H9 (cell line): Measurements from ENCODE around the gene ASTL. TPM values are rescaled to one million over a fixed set of nuclear protein-coding genes. Genes with fewer than 3 reads are reported as not detected.

ENCODE experiments used
- DNase-seq: peaks from one replicate; pipeline ENCODE4 v3.0.0-alpha.2; 2017
- H2AFZ ChIP-seq: one replicate; pipeline ENCODE4 v1.6.1; 2013; ENCODE audit warnings: mild to moderate bottlenecking, low read length, control low read depth, moderate library complexity
- H2AK5ac ChIP-seq: 2 replicates; pipeline ENCODE4 v1.6.1; 2013; ENCODE audit warnings: low read length, control low read depth, mixed read lengths; ENCODE audit not compliant: insufficient read length
- H2BK120ac ChIP-seq: one replicate; pipeline ENCODE4 v1.6.1; 2013; ENCODE audit warnings: low read depth, mild to moderate bottlenecking, low read length, control low read depth, inconsistent platforms; ENCODE audit not compliant: poor library complexity, severe bottlenecking
- H2BK12ac ChIP-seq: 2 replicates; pipeline ENCODE4 v1.6.1; 2013; ENCODE audit warnings: low read length, control low read depth, mixed read lengths, low read depth; ENCODE audit not compliant: insufficient read length
- H2BK15ac ChIP-seq: 2 replicates; pipeline ENCODE4 v1.6.1; 2013; ENCODE audit warnings: low read depth, low read length, control low read depth
- H2BK20ac ChIP-seq: one replicate; pipeline ENCODE4 v1.6.1; 2013; ENCODE audit warnings: low read depth, mild to moderate bottlenecking, low read length, control low read depth, inconsistent platforms; ENCODE audit not compliant: poor library complexity, severe bottlenecking
- H2BK5ac ChIP-seq: 2 replicates; pipeline ENCODE4 v1.6.1; 2013; ENCODE audit warnings: low read length, control low read depth, mixed read lengths; ENCODE audit not compliant: insufficient read length
- H3K14ac ChIP-seq: 2 replicates; pipeline ENCODE4 v1.6.1; 2013; ENCODE audit warnings: low read length, control low read depth; ENCODE audit not compliant: insufficient read depth
- H3K18ac ChIP-seq: 2 replicates; pipeline ENCODE4 v1.6.1; 2013; ENCODE audit warnings: low read depth, mild to moderate bottlenecking, mixed read lengths, low read length, control low read depth; ENCODE audit not compliant: insufficient read length
- H3K23ac ChIP-seq: 2 replicates; pipeline ENCODE4 v1.6.1; 2013; ENCODE audit warnings: low read length, control low read depth, mixed read lengths, low read depth; ENCODE audit not compliant: insufficient read length
- H3K23me2 ChIP-seq: 2 replicates; pipeline ENCODE4 v1.6.1; 2013; ENCODE audit warnings: low read depth, mild to moderate bottlenecking, mixed read lengths, low read length, control low read depth; ENCODE audit not compliant: insufficient read length, poor library complexity, severe bottlenecking
- H3K27ac ChIP-seq: 2 replicates; pipeline ENCODE4 v1.5.1; 2013; ENCODE audit warnings: low read length, control low read depth, mixed read lengths, low read depth; ENCODE audit not compliant: insufficient read length
- H3K27me3 ChIP-seq: 2 replicates; pipeline ENCODE4 v1.6.1; 2013; ENCODE audit warnings: low read length, control low read depth, inconsistent platforms; ENCODE audit not compliant: insufficient read depth
- H3K4ac ChIP-seq: 2 replicates; pipeline ENCODE4 v1.6.1; 2013; ENCODE audit warnings: low read depth, mild to moderate bottlenecking, control low read depth, inconsistent platforms, low read length, moderate library complexity
- H3K4me1 ChIP-seq: 2 replicates; pipeline ENCODE4 v1.6.1; 2013; ENCODE audit warnings: low read length, control low read depth, inconsistent platforms; ENCODE audit not compliant: insufficient read depth
- H3K4me2 ChIP-seq: 2 replicates; pipeline ENCODE4 v1.6.1; 2013; ENCODE audit warnings: low read length, control low read depth, mixed read lengths; ENCODE audit not compliant: insufficient read length, insufficient read depth
- H3K56ac ChIP-seq: 2 replicates; pipeline ENCODE4 v1.6.1; 2013; ENCODE audit warnings: low read depth, mild to moderate bottlenecking, mixed read lengths, low read length, control low read depth; ENCODE audit not compliant: insufficient read length
- H3K79me1 ChIP-seq: 2 replicates; pipeline ENCODE4 v1.6.1; 2013; ENCODE audit warnings: low read depth, mild to moderate bottlenecking, moderate library complexity, low read length, control low read depth, inconsistent platforms; ENCODE audit not compliant: insufficient read depth, poor library complexity, severe bottlenecking
- H3K79me2 ChIP-seq: 2 replicates; pipeline ENCODE4 v1.6.1; 2013; ENCODE audit warnings: low read length, control low read depth, inconsistent platforms; ENCODE audit not compliant: insufficient read depth
- H3K9ac ChIP-seq: 2 replicates; pipeline ENCODE4 v1.6.1; 2013; ENCODE audit warnings: low read length, control low read depth, mixed read lengths; ENCODE audit not compliant: insufficient read length; ENCODE audit errors: extremely low read depth
- H3K9me3 ChIP-seq: one replicate; pipeline ENCODE4 v1.6.1; 2013; ENCODE audit warnings: low read depth, low read length, inconsistent platforms; ENCODE audit not compliant: control insufficient read depth
- H3T11ph ChIP-seq: one replicate; pipeline ENCODE4 v1.6.1; 2013; ENCODE audit warnings: mild to moderate bottlenecking, low read length, control low read depth, inconsistent platforms
- H4K20me1 ChIP-seq: one replicate; pipeline ENCODE4 v1.6.1; 2013; ENCODE audit not compliant: control insufficient read depth, insufficient read length, insufficient read depth
- H4K5ac ChIP-seq: 2 replicates; pipeline ENCODE4 v1.6.1; 2013; ENCODE audit warnings: low read depth, mild to moderate bottlenecking, mixed read lengths, low read length, control low read depth; ENCODE audit not compliant: insufficient read length
- H4K8ac ChIP-seq: replicated peaks from 2 replicates; pipeline ENCODE4 v1.6.1; 2013; ENCODE audit warnings: low read length, control low read depth, mixed read lengths, low read depth; ENCODE audit not compliant: insufficient read length
- H4K91ac ChIP-seq: 2 replicates; pipeline ENCODE4 v1.6.1; 2013; ENCODE audit warnings: low read depth, mild to moderate bottlenecking, moderate library complexity, mixed read lengths, low read length, control low read depth; ENCODE audit not compliant: insufficient read length
- H3K27ac Mint-ChIP-seq, 3 experiments: 2 replicates in 2 of 3; 3 replicates in 1 of 3; pipeline ENCODE4 v1.8.0; 2020 to 2021; ENCODE audit warnings: mixed read lengths in 3 of 3, mild to moderate bottlenecking in 1 of 3, moderate library complexity in 1 of 3
- H3K27me3 Mint-ChIP-seq: 2 replicates; pipeline ENCODE4 v1.8.0; 2021; ENCODE audit warnings: low read depth, mild to moderate bottlenecking, moderate library complexity, mixed read lengths
- H3K36me3 Mint-ChIP-seq, 3 experiments: 2 replicates in 2 of 3; 3 replicates in 1 of 3; pipeline ENCODE4 v1.8.0; 2020 to 2021; ENCODE audit warnings: low read depth in 3 of 3, mixed read lengths in 3 of 3; ENCODE audit not compliant: insufficient read depth in 1 of 3
- H3K4me1 Mint-ChIP-seq, 2 experiments: 2 replicates each; pipeline ENCODE4 v1.8.0; 2020; ENCODE audit warnings: mixed read lengths in 2 of 2
- H3K4me3 Mint-ChIP-seq, 2 experiments: 2 replicates in 1 of 2; 3 replicates in 1 of 2; pipeline ENCODE4 v1.8.0; 2020 to 2021; ENCODE audit warnings: mild to moderate bottlenecking in 2 of 2, mixed read lengths in 2 of 2, moderate library complexity in 1 of 2
- H3K9me3 Mint-ChIP-seq, 2 experiments: 2 replicates in 1 of 2; 3 replicates in 1 of 2; pipeline ENCODE4 v1.8.0; 2020; ENCODE audit warnings: mild to moderate bottlenecking in 2 of 2, mixed read lengths in 2 of 2, moderate library complexity in 1 of 2
- CTCF ChIP-seq: fragments of 200-600 bp; sonication (generic); conservative IDR thresholded peaks from 3 replicates; pipeline ENCODE4 v1.8.0; 2021; ENCODE audit warnings: antibody characterized with exemption, mild to moderate bottlenecking
- WGBS: extraction: QIAGEN DNeasy Blood & Tissue Kit; methylation state at CpG from one replicate; pipeline ENCODE4 v1.1.7; 2013; ENCODE audit warnings: missing lambda C conversion rate, low lambda C conversion rate, mixed read lengths; ENCODE audit not compliant: insufficient read length; ENCODE audit errors: extremely low coverage; 5-methylcytosine and 5-hydroxymethylcytosine counted together
- total RNA-seq: library from RNA; stranded (reverse); gene quantifications from 2 replicates; pipeline ENCODE4 v1.2.1, GENCODE V29; 2021

ASTL gene
- total RNA-seq, 1 experiment from 2014 or later, result 0.81 TPM

GRCh38 chr2:96113951-96114350 is 24.4 kb downstream of the ASTL start:
- Histone ChIP-seq H3K4ac (no peak overlapping the region), H2BK5ac (no peak overlapping the region)
- no CpG with 5 or more reads among the region's 17 CpGs for WGBS

More at GRCh38 chr2:96113951-96114350, 24.4 kb downstream of the ASTL start:
- Histone ChIP-seq H3K14ac (no peak overlapping the region), H2BK15ac (no peak overlapping the region), H3K18ac (no peak overlapping the region), H4K5ac (no peak overlapping the region), H2BK12ac (no peak overlapping the region), H3K23me2 (peaks cover 9% of the 10 kb centered on the region), H3K4me1 (peaks cover under 1% of the 10 kb centered on the region; the same call in 1 of the 2 replicates), H3K9me3 (no peaks in the 10 kb centered on the region), H4K20me1 (no peaks in the 10 kb centered on the region), H4K91ac (no peak overlapping the region), H2BK120ac (no peak overlapping the region), H3K27ac (no peak overlapping the region), H4K8ac (no peak overlapping the region), H3K27me3 (no peaks in the 10 kb centered on the region; the same call in 1 of the 2 replicates), H3T11ph (no peak overlapping the region), H2AK5ac (no peak overlapping the region), H2AFZ (no peak overlapping the region), H2BK20ac (no peak overlapping the region), H3K4me2 (no peak overlapping the region), H3K9ac (no peak overlapping the region), H3K79me2 (no peaks in the 10 kb centered on the region), H3K56ac (no peak overlapping the region), H3K23ac (no peak overlapping the region), H3K79me1 (no peaks in the 10 kb centered on the region)
- DNase-seq, result no peak
- Mint-ChIP-seq H3K9me3 (peaks cover 2 to 4% of the 10 kb centered on the region in 2 experiments; a peak in 2 of 5 replicates), H3K4me1 (peaks cover 20 to 38% of the 10 kb centered on the region in 2 experiments), H3K27ac (no peak overlapping the region), H3K36me3 (peaks cover 0 to 8% (median 8%) of the 10 kb centered on the region in 3 experiments; a peak in 4 of 7 replicates), H3K27me3 (peaks cover 42% of the 10 kb centered on the region), H3K4me3 (no peak overlapping the region)
- TF ChIP-seq CTCF, result no peak
